PFSK-1 (cell line): ENCODE data around the gene RGS9.

Source experiments
- FOXP2 ChIP-seq: optimal IDR thresholded peaks from 2 replicates; pipeline ENCODE3; 2011; ENCODE audit warnings: borderline replicate concordance, control low read depth, inconsistent platforms; ENCODE audit not compliant: insufficient read depth; ENCODE audit errors: extremely low read length, extremely low read depth
- POLR2AphosphoS5 ChIP-seq: IDR thresholded peaks from 2 replicates; pipeline ENCODE4 v1.6.1; 2012; ENCODE audit warnings: low read depth, mild to moderate bottlenecking, control low read depth, low read length, moderate library complexity
- SIN3A ChIP-seq: IDR thresholded peaks from 2 replicates; pipeline ENCODE4 v1.6.1; 2012; ENCODE audit warnings: mild to moderate bottlenecking, low read length, moderate library complexity, borderline replicate concordance; ENCODE audit not compliant: insufficient read depth
- TAF1 ChIP-seq: IDR thresholded peaks from 2 replicates; pipeline ENCODE4 v1.6.1; 2012; ENCODE audit warnings: low read length, control low read depth, borderline replicate concordance; ENCODE audit not compliant: insufficient read depth
- TF ChIP-seq, protein P1 (sequence below), 2 experiments: IDR thresholded peaks; 2 replicates each; pipeline versions ENCODE4 v1.6.1 to v1.8.0; 2011 to 2012; ENCODE audit warnings: low read depth in 2 of 2, low read length in 2 of 2, control low read depth in 1 of 2, inconsistent platforms in 1 of 2, mild to moderate bottlenecking in 1 of 2, moderate library complexity in 1 of 2; ENCODE audit not compliant: insufficient read depth in 1 of 2

RGS9 gene

DNA sequence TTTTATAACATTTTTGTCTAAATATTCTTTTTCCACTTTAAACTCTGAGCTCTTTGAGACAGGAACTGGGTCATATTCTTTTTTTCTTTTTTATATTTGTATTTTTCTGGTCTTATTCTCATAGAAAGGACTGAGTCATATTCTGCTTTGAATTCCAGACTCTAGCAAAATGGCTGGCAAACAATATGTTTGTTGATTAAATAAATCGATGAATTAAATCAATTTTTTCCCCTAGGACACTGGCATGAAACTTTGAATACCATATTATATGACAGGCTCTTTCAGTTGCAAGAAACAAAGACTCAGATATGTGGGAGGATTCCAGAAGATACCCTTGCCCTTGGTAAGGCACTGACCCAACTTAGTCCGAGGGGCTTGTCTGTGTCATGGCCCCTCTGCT, 3.1 kb upstream of the RGS9 start:
- TF ChIP-seq SIN3A (no peak), TAF1 (no peak), FOXP2 (no peak), POLR2AphosphoS5 (no peak)
- TF ChIP-seq, protein P1, sequence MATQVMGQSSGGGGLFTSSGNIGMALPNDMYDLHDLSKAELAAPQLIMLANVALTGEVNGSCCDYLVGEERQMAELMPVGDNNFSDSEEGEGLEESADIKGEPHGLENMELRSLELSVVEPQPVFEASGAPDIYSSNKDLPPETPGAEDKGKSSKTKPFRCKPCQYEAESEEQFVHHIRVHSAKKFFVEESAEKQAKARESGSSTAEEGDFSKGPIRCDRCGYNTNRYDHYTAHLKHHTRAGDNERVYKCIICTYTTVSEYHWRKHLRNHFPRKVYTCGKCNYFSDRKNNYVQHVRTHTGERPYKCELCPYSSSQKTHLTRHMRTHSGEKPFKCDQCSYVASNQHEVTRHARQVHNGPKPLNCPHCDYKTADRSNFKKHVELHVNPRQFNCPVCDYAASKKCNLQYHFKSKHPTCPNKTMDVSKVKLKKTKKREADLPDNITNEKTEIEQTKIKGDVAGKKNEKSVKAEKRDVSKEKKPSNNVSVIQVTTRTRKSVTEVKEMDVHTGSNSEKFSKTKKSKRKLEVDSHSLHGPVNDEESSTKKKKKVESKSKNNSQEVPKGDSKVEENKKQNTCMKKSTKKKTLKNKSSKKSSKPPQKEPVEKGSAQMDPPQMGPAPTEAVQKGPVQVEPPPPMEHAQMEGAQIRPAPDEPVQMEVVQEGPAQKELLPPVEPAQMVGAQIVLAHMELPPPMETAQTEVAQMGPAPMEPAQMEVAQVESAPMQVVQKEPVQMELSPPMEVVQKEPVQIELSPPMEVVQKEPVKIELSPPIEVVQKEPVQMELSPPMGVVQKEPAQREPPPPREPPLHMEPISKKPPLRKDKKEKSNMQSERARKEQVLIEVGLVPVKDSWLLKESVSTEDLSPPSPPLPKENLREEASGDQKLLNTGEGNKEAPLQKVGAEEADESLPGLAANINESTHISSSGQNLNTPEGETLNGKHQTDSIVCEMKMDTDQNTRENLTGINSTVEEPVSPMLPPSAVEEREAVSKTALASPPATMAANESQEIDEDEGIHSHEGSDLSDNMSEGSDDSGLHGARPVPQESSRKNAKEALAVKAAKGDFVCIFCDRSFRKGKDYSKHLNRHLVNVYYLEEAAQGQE (IDR thresholded peaks at IDR 0.05; ENCODE audit: insufficient read depth in 1 of 2, low read depth in 2 of 2, low read length in 2 of 2), result no peak

DNA sequence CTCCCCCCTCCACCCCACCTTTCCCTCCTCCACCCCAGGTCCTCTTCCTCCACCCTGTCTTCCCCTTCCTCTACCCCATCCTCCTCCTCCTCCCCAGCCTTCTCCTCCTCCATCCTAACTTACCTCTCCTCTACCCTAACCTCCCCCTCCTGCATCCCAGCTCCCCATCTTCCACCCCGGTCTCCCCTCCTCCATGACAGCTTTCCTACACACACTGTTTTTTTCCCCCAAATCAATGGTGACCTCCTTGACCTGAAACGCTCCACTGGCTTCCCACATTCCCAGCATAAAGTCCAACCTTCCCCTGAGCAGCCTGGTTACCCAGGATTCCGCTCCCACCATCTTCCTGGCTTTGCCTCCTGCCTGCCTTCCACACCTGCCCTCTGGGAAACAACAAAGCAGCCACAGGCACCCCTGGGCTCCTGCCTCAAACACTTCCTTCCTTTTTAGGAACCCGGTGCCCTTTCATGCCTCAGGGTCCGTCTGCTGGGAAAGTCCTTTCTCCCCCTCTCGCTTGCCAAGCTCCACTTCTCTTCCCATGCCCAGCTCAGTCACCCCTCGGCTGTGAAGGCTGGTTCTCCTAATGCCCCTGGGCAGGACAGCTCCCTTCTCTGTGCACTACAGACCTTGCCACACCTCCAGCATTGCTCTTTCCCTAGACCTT, 2.1 kb downstream of the RGS9 start:
- TF ChIP-seq FOXP2, result no peak
- TF ChIP-seq SIN3A, result no peak
- no peak for TF ChIP-seq TAF1
- TF ChIP-seq, protein P1 (IDR thresholded peaks at IDR 0.05; ENCODE audit: insufficient read depth in 1 of 2, low read depth in 2 of 2, low read length in 2 of 2), result no peak
- no peak for TF ChIP-seq POLR2AphosphoS5

DNA sequence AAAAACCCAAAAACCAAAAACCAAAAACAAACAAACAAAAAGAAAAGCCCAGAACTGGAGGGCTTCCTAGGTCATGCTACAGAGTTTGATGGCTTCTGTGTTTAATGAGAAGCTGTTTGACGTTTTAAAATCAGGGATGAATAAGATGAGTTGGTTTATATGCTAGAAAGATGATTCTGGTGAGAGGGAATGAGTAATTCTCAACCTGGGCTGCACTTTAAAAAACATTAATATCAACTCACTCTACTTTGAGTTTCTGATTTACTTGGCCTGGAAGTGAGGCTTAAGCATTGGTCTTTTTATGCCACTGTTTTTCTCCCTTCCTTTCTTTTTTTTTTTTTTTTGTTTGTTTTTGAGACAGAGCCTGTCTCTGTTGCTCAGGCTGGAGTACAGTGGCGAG, 5.1 kb downstream of the RGS9 start:
- TF ChIP-seq POLR2AphosphoS5 (no peak), SIN3A (no peak), TAF1 (no peak), FOXP2 (no peak)
- TF ChIP-seq, protein P1 (IDR thresholded peaks at IDR 0.05; ENCODE audit: insufficient read depth in 1 of 2, low read depth in 2 of 2, low read length in 2 of 2), result no peak

DNA sequence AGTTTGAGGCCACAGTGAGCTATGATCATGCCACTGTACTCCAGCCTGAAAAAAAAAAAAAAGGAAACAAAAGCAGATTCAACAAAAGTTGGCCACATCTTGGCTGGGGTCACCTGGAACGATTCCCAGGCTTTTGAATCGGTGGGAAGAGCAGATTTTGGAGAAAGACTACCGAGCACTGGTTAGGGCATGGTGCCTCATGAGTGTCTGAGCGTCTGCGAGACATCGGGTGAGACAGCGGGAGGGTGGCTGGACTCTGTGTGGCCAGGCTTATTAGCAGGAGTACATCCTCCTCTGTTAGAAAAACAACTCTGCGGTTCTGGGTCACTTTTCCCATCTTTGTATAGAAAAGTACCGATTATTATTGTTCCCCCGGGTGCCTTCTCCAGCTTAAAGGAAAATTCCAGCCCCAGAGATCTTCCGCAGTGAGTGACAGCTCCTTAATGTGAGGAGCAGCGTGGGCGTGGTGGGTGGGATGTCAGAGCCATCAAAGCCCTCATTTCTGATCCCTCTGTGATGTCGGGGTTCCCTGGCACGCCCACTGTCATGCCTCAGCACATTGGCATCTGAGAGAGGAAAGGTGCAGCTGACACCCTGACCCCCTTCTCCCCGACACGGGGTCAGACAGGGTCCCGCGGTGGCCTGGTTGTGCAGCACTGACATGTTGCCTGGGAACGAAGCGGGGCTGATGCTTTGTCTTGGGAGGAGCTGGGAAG, 6.9 kb downstream of the RGS9 start:
- TF ChIP-seq, protein P1 (IDR thresholded peaks at IDR 0.05; ENCODE audit: insufficient read depth in 1 of 2, low read depth in 2 of 2, low read length in 2 of 2), result no peak
